Neural crest cell (in vitro differentiated cells): ENCODE measurements around the gene ADAMTS9. TPM values are rescaled to one million over a fixed set of nuclear protein-coding genes. Genes with fewer than 3 reads are reported as not detected.
A peak's percentile ranks its signal among the peaks of the same experiment; 100 is the strongest.

ENCODE experiments used
- DNase-seq: peaks from one replicate; pipeline ENCODE4 v3.0.0; 2021; ENCODE audit warnings: low read depth, mixed read lengths, low spot score
- H3K27ac Mint-ChIP-seq: one replicate; pipeline ENCODE4 v1.8.0; 2021; ENCODE audit warnings: mild to moderate bottlenecking, mixed read lengths; ENCODE audit not compliant: unreplicated experiment
- H3K27me3 Mint-ChIP-seq: 2 replicates; pipeline ENCODE4 v1.8.0; 2021; ENCODE audit warnings: low read depth, mild to moderate bottlenecking, mixed read lengths
- H3K36me3 Mint-ChIP-seq: 2 replicates; pipeline ENCODE4 v1.8.0; 2021; ENCODE audit warnings: low read depth, mild to moderate bottlenecking, mixed read lengths
- H3K4me1 Mint-ChIP-seq: 2 replicates; pipeline ENCODE4 v1.8.0; 2021; ENCODE audit warnings: mixed read lengths
- H3K4me3 Mint-ChIP-seq: one replicate; pipeline ENCODE4 v1.8.0; 2021; ENCODE audit warnings: mild to moderate bottlenecking, mixed read lengths
- H3K9me3 Mint-ChIP-seq: 2 replicates; pipeline ENCODE4 v1.8.0; 2021; ENCODE audit warnings: mixed read lengths
- total RNA-seq: library from RNA; stranded (reverse); gene quantifications from 2 replicates; pipeline ENCODE4 v1.2.1, GENCODE V29; 2021
- TF ChIP-seq, protein P1 (sequence below): fragments of 200-600 bp; sonication (generic); conservative IDR thresholded peaks from 2 replicates; pipeline ENCODE4 v1.5.0; 2021; ENCODE audit warnings: antibody characterized with exemption, mild to moderate bottlenecking

The ADAMTS9 gene
- total RNA-seq, 1 donor from 2014 or later: 15.1 TPM

DNA sequence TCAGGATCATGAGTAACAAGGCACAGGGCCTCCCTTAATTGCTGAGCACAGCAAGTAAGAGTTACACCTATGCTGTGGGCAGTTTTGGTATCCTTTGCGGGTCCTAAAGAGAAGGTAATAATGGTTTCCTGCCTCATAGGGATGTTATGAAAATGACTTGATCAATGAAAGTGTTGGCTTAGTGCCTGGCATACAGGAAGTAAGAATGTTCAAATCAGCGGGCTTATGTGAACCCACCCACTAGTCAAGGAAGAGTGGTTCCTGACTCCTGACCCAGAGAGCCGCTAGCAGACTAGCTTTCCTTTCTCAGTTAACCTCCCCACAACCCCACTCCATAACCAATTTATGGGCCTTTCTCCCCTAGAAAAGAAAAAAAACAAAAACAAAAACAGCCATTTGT is 5.2 kb upstream of the ADAMTS9 start:
- Mint-ChIP-seq H3K36me3 (no peaks in the 10 kb centered on the region), H3K27ac (no peak overlapping the region), H3K9me3 (peaks cover under 1% of the 10 kb centered on the region), H3K4me1 (peaks cover 31% of the 10 kb centered on the region), H3K4me3 (no peak overlapping the region), H3K27me3 (no peaks in the 10 kb centered on the region)
- TF ChIP-seq, protein P1, sequence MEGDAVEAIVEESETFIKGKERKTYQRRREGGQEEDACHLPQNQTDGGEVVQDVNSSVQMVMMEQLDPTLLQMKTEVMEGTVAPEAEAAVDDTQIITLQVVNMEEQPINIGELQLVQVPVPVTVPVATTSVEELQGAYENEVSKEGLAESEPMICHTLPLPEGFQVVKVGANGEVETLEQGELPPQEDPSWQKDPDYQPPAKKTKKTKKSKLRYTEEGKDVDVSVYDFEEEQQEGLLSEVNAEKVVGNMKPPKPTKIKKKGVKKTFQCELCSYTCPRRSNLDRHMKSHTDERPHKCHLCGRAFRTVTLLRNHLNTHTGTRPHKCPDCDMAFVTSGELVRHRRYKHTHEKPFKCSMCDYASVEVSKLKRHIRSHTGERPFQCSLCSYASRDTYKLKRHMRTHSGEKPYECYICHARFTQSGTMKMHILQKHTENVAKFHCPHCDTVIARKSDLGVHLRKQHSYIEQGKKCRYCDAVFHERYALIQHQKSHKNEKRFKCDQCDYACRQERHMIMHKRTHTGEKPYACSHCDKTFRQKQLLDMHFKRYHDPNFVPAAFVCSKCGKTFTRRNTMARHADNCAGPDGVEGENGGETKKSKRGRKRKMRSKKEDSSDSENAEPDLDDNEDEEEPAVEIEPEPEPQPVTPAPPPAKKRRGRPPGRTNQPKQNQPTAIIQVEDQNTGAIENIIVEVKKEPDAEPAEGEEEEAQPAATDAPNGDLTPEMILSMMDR: no peak
- no peak for DNase-seq

GRCh38 chr3:64691051-64691450 is 3.3 kb upstream of the ADAMTS9 start:
- TF ChIP-seq, protein P1: no peak
- no peaks in the 10 kb centered on the region for H3K27me3 Mint-ChIP-seq
- H3K9me3 Mint-ChIP-seq: no peaks in the 10 kb centered on the region
- peaks cover 43% of the 10 kb centered on the region for H3K4me1 Mint-ChIP-seq
- H3K36me3 Mint-ChIP-seq: no peaks in the 10 kb centered on the region
- H3K27ac Mint-ChIP-seq: no peak overlapping the region
- peak overlapping the region; percentile 29 for H3K4me3 Mint-ChIP-seq
- no peak for DNase-seq

DNA sequence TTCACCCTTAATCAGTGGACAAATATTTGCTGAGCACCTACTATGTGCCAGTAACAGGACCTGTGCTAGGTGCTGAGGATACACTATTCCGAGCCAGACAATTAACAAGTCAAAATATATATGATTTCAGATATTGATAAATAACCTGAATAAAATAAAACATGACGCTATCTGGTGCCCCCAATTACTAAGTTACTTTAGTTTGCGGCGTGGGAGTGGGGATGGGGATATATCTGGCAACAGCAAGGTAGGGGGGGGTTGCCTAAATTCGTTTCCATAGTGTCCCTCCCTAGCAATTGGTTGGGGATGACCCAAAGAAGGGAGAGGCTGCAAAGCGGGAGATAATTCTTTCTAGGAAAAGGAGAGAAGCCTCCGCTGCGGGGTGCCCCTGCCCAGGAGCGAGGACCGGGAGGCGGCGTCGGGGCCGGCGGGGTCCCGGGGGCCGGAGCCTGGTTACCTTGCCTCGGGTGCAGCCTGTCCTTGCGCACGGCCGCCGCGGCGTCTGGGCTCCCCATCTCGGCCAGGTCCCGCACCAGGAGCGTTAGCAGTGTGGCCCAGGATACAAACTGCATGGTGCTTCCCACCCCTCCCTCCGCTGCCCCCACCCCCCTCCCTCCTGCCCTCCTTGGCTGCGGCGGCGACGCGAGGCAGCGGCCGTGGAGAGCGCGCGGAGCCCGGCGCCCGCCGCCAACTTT is 567 bp downstream of the ADAMTS9 start:
- Mint-ChIP-seq H3K4me3 (peak overlapping the region; percentile 94), H3K27me3 (peaks cover 2% of the 10 kb centered on the region), H3K9me3 (no peaks in the 10 kb centered on the region), H3K27ac (no peak overlapping the region), H3K4me1 (peaks cover 51% of the 10 kb centered on the region), H3K36me3 (no peaks in the 10 kb centered on the region)
- TF ChIP-seq, protein P1: peak; percentile 8
- no peak for DNase-seq

- no peaks in the 10 kb centered on the region for H3K36me3 Mint-ChIP-seq
- DNase-seq: no peak
- peak overlapping the region; percentile 94 for H3K4me3 Mint-ChIP-seq
- peaks cover 2% of the 10 kb centered on the region for H3K27me3 Mint-ChIP-seq
- TF ChIP-seq, protein P1: no peak
- peaks cover 51% of the 10 kb centered on the region for H3K4me1 Mint-ChIP-seq
- no peaks in the 10 kb centered on the region for H3K9me3 Mint-ChIP-seq
- peak overlapping the region; percentile 89 for H3K27ac Mint-ChIP-seq
These were observed 1.3 kb downstream of the ADAMTS9 start for GRCh38 chr3:64686446-64686908.

GRCh38 chr3:64685800-64686445 is 1.9 kb downstream of the ADAMTS9 start:
- H3K9me3 Mint-ChIP-seq: no peaks in the 10 kb centered on the region
- peaks cover 2% of the 10 kb centered on the region for H3K27me3 Mint-ChIP-seq
- no peaks in the 10 kb centered on the region for H3K36me3 Mint-ChIP-seq
- peak overlapping the region; percentile 89 for H3K27ac Mint-ChIP-seq
- TF ChIP-seq, protein P1: peak; percentile 41
- H3K4me1 Mint-ChIP-seq: peaks cover 51% of the 10 kb centered on the region
- peak; percentile 79 for DNase-seq
- peak overlapping the region; percentile 94 for H3K4me3 Mint-ChIP-seq
